GM21381 (cell line): ENCODE data around the gene SSX2IP.

Source experiments
- ATAC-seq: cut with Tn5 transposase; IDR thresholded peaks from one replicate; pipeline ENCODE4 v1.9.1; 2021; ENCODE audit warnings: mild to moderate bottlenecking, moderate library complexity; ENCODE audit not compliant: unreplicated experiment

SSX2IP gene

DNA sequence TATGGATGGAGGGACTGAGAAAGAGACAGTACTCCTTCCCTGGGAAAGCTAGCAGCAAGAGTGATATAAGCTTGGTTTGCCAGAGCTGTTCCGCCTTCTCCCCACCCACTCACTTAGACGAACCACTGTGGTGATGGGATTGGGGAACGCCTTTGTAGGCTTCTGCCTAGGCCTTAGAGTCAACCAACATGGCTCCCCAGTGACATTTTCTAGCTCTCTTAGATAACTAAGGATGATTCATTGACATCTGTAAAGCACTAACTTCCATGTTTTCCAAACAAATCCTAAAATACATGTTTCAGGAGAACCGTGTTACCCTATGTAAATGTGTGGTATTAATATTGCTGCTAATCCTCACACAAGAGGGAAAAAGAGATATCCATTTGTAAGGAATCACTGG lies 21.6 kb upstream of the SSX2IP start:
- ATAC-seq, result no peak

DNA sequence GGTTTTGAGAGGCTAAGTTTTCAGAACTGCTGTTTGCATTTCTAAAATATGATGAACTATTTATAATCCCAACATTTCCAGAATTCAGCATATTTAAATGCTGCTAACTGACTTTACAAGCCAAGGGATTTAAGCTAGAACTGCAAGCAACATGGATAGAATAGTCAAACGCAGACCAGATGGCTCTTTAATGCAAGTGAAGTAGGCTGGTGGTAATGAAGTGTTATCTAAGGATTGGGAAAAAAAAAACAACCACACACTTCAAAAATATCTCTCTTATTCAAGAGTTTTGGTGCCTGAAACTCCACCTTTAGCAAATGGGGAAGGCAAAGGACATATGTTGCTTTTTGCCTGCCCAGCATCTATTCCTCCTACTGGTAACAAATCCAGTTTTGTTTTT lies 20.9 kb upstream of the SSX2IP start:
- ATAC-seq, result no peak

DNA sequence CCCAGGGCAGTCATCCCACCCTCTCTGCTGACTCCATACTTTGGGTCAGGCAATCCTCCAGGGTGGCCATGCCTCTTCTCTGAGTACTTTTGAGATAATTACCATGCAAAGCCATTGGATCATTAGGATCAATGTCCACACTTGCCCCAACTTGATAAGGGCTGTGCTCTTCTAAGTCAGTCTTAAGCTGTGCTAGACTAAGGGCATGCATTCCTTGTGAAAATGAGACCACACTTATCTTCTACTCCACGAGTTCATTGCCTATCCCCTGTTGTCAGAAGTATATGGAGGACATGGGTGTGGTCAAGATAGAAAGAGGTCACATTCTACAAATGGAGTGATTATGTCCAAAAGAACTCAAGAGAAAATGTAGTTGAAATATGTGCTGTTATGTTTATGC lies 18.9 kb upstream of the SSX2IP start:
- ATAC-seq, result no peak

DNA sequence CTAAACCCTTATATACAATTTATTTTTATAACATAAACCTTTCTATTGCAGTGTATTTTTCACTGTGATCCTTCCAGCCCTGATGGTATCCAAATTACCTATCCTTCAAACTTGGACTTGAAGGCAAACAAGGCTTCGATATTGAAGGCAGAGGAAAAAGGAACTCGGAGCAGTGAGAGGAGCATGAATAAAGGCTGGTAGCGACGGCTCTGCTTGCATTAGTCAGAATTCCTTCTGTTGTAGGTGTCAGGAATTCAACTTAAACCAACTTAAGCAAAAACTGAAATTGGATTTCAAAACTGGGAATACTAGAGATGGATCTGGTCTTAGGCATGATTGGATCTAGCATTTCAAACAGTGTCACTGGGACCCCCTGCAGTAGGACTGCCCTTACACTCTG lies 17.8 kb upstream of the SSX2IP start:
- ATAC-seq, result no peak

DNA sequence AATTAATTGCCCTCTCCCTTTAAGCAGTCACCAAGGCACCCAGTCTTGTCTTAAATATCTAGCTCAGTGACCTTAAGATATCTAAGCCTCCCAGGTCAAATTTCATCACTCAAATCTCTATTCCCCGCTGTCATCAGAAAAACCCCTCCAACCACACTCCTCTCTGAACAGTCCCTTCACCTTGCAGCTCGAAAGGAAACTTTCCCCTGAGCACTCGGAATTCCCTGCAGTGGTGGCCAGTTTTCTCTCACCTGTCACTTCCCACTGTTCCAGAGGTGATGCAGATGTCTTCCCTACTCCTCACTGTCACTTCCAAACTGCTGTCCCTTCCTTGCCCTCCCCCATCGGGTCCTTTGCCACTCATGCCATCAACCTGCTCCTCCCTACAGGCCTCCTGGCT lies 15.3 kb upstream of the SSX2IP start:
- ATAC-seq, result no peak

DNA sequence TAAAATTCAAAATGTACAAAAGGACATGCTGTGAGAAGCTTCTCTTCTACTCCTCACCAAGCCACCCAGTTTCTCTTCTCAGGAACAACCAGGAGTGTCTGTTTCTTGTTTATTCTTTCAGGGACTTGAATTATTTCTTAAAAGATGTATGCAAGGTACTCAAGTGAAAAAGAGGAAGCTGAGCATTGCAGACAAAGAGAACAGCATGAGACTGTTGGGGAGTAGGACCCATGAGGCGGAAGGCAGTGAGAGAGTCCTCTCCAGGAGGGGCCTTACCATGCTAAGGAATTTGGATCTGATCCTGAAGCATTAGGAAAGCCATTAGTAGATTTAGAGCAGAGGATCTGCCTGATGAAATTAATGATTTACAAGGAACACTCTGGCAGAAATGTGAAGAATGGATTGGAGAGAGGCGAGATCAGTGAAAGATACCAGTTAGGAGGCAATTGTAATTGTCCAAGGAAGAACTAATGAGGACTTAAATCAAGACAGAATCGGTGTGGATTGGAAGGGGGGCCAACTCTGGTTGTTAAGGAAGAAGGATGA lies 14.7 kb upstream of the SSX2IP start:
- ATAC-seq, result no peak

DNA sequence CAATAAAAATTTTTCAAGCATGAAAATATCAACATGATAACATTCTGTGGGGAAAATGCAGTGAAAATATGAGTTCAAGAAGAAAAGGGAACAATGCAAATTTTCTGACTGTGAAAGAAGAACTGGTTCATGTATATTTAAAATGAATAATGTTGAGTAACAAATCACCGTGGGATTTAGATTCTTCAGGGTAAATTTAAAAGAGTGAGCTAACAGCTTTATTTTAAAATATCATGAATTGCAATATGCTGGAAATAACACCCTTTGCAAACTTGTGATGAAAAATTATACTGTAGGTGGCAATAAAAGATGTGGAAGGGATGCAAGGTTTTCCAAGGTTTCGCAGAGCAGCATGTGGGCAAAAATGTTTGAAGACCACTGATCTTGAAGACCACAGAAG lies 13.2 kb upstream of the SSX2IP start:
- ATAC-seq, result no peak

DNA sequence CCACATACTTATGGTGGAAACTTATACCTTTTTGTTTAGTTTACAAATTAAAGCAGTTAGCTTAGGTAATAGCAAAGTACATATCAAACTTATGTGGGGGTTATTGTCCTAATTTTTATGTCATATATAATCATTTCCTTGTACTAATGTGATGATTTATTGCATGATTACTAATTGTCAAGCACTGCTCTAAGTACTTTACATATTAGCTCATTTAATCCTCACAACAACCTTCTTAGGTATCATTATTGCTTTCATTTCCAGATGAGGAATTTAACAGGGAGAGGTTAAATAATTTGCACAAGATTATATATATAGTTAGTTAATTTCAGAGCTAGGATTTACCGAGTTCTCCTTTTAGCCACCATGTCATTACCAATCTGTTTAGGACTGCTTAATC lies 11.9 kb upstream of the SSX2IP start:
- no peak for ATAC-seq

DNA sequence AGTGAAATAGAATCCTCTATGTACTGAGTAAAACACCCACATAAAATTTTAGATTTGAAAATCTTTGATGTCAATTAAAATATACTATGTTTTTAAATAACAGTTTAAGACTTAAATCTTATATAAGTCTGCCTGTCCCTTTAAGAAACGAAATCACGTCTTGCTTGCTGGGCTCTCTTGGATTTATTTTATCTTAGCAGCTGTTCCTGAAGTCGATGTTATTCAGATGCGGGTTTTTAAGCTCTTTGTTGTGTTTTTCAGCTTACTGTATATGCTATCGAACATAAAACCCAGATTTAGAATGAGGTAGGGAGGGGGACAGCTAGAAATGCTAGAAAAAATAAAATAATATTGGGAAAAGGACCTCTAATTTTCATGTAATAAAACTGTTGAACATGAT lies 11.1 kb upstream of the SSX2IP start:
- no peak for ATAC-seq

DNA sequence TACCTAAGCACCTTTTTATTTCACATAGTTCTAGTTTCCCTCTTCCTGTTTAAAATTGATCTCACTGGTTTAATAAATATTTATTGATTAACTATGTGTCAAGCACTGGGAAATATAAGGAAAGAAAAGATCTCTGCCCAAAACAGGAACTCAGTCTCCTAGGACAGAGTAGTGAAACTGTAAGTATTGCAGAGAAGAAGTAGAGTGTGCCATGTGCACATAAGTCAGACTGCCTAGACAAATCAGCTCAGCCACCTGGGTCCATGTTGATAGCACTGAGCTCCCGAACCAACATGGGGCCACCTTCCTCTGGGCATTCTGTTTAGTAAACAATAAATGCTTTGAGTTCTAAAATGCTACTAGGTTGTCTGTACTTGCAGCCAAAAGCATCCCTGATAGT lies 9.8 kb upstream of the SSX2IP start:
- ATAC-seq, result no peak

DNA sequence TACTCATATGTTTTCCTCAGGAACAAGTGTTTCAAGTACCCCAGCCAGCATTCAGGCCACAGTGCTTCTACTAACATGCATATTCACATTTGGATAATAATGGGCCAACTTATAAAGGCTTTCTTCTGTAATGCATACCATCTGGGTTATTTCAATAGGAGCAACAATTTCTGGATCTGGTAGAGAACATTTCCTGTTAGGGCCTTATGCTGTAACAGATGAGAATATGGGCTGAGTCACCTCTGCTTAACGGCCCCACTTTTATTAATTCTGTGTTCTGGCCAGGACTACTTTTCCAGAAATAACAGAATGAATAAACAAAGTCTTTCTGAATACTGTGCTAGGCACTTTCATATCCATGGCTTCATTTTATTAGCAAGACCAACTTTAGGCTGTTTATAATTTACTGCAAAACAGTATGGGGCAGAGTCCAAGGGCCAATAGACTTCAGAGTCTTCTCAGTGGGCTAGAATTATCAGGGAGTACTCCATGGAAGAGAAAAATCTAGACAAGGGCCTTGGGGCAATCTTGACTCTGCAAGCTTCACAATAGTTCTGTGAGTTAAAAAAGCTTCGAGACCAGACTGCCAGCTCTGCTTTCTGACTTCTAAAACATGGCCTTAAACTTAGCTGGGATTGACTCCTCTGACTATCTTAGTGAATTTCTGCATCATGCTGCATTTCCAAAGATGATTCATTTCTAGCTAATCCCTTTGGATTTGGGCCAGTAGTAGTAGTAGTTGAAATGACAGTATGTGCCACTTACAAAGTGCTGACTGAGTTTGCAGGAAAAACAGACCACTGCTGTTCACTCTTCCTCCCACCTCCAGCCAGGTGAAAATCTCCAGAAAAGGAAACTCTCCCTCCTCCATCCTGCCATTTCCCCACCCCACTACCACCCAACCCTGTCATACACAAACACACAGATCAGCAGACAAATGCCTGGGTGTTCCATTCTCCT lies 8.2 kb upstream of the SSX2IP start:
- no peak for ATAC-seq

DNA sequence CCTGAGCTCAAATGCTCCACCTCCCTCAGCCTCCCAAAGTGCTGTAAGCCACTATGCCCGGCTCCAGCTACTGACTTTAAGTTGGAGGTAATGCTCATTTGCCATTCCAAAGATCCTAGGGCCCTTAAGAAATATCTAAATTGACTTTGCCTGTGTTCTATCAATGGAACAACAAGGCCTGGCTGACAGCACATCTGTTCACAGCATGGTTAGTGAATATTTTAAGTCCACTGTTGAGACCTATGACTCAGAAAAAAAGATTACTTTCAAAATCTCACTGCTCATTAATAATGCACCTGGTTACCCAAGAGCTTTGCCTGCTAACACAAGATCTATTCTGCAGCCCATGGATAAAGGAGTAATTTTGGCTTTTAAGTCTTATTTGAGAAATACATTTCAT lies 3.5 kb upstream of the SSX2IP start:
- ATAC-seq, result no peak

DNA sequence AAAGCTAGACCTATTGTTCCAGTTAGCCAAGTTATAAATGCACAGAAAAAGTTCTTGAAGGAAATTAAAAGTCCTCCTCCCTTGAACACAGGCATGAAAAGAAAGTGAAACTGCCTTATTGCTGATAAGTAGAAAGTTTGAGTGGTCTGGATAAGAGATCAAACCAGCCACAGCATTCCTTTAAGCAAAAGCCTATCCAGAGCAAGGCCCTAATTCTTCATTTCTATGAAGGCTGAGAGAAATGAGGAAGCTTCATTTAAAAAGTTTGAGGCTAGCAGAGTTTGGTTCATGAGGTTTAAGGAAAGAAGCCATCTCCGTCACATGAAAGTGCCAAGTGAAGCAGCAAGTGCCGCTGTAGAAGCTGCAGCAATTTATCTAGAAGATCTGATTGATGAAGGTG lies 2.7 kb upstream of the SSX2IP start:
- no peak for ATAC-seq

DNA sequence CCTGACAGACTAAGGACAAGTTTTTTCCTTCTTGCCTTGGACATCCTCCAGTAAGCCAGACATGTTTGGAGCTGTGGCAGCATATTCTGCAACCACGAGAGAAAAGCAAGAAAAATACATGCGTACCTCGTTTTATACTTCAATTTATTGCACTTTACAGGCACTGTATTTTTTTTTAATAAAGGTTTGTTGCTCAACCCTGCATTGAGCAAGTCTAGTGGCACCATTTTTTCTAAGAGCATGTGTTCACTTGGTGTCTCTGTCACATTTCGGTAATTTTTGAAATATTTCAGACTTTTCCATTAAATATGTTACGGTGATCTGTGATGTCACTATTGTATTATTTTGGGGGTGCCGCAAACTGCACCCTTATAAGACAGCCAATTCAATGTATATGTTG lies 2.1 kb upstream of the SSX2IP start:
- no peak for ATAC-seq

DNA sequence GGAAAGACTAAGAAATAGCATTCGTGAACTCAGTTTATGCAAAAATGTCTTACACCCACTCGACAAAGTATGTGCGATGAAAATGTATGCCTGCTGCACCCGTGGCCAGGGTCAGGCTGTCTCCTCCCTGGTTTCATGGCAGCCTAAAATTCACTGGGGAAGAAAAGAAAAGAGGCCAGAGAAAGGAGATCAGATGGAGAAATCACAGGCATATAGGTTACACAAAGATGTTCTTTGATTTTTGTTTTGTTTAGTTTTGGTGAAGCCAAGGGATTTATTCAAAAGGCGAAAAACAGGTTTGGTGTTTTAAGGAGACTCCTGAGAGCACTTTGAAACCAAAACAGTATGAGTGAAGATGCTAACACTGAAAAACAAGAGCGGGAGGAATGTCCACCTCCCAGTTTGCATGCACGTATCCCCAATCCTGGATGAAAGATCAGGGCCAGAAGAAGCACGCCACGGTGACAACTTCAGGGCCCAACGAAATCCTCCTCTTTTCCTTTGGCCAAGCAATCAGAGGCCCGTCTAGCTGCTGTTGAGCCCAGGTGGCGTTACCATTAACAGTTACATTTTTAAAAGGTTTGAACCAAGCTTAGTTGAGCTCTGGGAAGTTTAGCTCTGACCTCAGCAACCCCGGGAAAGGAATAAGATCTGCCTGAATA lies 992 bp upstream of the SSX2IP start:
- ATAC-seq, result no peak

DNA sequence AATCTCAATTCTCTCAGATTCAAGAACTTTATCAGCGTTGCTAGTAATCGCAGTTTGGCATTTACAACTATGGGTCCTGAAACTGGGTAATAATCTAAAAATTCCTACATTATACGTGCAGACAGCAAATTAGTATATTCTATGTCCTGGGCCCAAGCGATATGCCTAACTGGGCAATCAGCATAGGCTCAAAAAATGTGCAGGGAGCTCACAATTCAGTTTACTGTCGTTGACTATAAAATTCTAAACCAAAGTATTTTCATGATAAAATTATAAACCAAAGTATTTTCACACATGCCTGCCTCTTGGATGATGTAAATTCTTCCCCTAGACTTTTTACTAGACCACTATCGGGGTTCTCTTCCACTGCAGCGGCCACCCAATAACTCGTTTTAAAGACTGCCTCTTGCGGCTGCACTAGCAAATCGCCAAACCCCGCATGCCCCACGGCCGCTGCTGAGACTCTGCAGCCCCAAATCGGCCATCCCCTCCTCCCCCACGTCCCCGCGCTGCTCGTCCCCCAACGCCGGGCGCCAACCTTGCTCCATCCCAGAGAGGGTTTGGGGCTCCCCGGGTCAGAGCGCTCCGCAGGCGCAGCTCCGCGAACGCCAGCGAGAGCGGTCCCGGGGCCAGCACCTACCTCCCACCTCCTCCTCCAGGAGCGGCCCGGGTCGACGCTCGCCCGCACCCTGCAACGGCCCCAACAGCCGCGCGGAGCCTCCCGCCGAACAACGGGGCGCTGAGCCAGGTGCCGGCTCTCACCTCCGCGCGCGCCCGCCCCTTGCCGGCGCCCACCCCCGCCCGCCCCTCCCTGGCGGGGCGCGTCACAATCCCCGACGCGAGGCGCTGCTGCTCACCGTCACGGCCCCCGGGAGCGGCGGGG lies 506 bp downstream of the SSX2IP start:
- ATAC-seq, result no peak

DNA sequence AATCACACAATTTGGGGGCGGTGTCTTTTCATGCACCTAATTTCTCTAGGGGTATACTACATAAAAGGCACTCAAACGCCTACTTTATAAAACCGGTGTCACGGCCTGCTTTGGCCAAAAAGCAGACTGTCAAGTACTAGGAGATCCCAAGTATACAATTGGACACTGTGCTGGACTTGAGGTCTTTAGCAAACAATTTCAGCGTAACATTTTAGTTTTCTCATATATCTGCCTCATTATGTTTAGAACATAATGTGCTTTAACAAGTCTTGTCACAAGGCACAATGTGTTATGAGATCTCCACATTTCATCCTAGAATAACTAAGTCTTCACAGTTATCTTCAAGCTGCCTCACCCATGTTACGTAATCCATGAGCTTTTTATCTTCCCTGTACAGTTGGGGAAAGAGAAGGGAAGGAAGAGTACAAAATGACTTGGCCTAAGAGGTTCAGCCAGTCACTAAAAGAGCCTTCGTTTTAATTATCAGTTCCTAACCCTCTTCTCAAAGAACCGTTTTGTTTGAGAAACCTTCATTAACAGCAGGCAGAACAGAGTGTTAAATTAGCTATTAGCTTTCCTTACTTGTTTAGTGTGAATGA lies 1.7 kb downstream of the SSX2IP start:
- no peak for ATAC-seq

DNA sequence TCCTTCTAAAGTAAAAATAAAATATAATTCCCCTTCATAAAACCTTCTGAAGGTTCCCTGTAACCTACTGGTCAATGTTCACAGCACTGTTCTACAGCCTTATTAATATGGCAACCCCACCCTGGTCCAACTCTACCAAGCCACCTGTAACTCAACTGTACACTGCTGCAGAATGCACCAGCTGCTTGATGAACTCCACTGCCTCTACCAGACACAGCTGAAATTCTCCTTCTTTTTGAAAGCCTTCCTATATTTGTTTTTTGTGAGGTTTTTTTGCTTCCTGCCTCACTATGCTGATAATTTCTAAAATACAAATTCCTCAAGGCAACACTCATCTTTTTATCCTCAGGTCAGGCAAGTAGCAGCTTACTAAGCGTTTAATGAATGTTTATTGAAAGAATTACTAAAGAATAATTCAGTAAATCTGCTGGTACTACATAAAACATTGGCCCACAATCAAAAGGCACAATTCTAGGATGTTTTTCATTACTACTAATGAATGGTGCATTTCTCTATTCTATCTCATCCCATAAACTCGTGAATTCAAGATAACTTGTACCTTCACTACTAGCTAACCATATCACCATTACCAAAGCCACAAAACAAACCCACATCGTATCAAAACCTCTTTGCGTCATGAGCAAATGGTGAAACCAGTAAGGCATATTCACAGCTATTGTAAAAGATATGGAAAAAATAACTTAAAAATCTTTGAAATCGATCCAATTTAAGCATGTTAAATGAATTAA lies 2.4 kb downstream of the SSX2IP start:
- ATAC-seq, result no peak

DNA sequence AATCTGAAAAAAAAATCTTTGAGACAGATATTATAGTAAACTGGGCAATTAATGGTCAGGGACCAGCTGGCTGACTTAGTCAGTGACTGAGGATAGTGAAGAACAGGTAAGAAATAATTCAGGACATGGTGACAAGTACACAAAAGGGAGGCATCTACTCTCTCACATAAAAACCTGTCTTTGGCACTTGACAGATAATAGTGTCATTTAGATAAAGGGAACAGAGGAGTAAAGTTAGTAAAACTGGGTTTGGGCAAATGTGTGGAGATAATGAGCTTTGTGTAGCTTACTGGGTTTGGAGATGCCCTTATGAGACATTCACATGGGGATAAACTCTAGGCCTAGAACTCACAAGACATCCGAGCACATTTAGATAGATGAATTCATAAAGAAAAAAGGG lies 4.0 kb downstream of the SSX2IP start:
- no peak for ATAC-seq

DNA sequence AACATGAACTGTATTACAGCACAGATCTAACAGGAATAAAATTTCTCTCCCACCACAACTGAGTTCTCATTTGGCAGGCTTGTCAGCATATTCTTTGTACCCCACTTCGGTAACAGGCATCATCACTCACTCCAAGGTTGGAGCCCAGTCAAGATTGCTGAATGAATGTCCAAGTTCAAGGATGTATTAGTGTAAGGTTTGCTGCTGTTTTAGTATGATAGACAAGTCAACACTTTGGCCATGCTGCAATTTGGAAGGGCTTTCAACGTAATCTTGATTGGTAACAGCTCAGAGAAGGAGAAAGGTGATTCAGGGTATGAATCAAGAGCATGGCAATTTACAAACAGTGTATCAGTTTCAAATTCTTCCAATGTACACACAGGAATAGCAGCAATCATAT lies 6.8 kb downstream of the SSX2IP start:
- ATAC-seq, result no peak
